Measurements from ENCODE around the gene A4GNT.
"Not testable (repeated sequence)": the region's sequence is repeated elsewhere in the genome, so short reads cannot be mapped to it uniquely, and the experiment has no call there.

Gene A4GNT

DNA sequence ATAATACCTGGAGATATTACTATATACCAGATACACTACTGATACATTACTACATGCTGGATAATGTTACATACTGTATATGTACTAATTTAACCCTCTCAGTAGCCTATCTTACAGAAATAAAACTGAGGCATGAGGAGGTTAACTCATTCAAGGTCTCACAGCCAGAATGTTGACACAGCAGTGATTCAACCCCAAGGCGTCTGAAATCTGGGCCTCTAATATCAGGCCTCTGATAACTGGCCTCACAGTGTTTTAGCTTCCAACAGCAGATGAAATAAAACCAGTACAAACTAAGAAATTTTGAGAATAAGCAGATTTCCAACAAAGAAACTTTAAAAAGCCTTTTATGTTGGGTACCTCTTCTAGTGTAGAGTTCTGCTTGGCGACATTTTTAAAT, 40.2 kb downstream of the A4GNT start:
- H3K4me3 ChIP-seq: no peak overlapping the region
- H3K9ac ChIP-seq (ENCODE audit: insufficient read length): no peak overlapping the region
- H3K9me3 ChIP-seq (ENCODE audit: low read depth, low read length): no peaks in the 10 kb centered on the region
- peaks cover 13% of the 10 kb centered on the region for H3K36me3 ChIP-seq (ENCODE audit: insufficient read depth, low read length)
- TF ChIP-seq EZH2 (IDR thresholded peaks at IDR 0.05) (no peak), POLR2AphosphoS5 (IDR thresholded peaks at IDR 0.05; ENCODE audit: borderline replicate concordance, low read depth, low read length) (no peak), FOXP2 (optimal IDR thresholded peaks at IDR 0.05; ENCODE audit: control extremely low read depth, extremely low read length, insufficient read depth) (no peak)
- no peak overlapping the region for H3K27ac ChIP-seq
- DNase-seq (ENCODE audit: low read depth, low spot score): no peak

DNA sequence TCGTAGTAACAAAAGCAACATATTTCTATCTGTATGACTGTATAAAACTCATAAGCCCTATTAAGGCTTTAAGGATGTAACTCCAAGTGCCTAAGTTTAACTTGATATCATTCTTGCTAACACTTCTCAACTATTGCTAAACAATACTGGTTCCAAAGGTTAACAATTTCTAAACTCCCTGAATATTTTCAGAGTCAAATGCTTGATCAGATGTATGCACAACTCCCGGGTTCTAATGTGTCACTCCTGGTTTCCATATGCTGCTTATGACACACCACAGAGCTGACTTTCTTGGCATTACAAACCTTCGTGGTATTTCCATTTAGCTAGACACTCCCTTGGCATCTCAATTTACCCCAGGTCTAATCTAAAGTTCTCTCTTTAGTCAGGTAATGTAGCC, 43.1 kb downstream of the A4GNT start:
- TF ChIP-seq FOXP2 (optimal IDR thresholded peaks at IDR 0.05; ENCODE audit: control extremely low read depth, extremely low read length, insufficient read depth) (no peak), POLR2AphosphoS5 (IDR thresholded peaks at IDR 0.05; ENCODE audit: borderline replicate concordance, low read depth, low read length) (no peak), EZH2 (IDR thresholded peaks at IDR 0.05) (no peak)
- DNase-seq (ENCODE audit: low read depth, low spot score): no peak
- Histone ChIP-seq H3K4me3 (no peak overlapping the region), H3K27ac (no peak overlapping the region), H3K36me3 (ENCODE audit: insufficient read depth, low read length) (peaks cover 28% of the 10 kb centered on the region), H3K9ac (ENCODE audit: insufficient read length) (no peak overlapping the region), H3K9me3 (ENCODE audit: low read depth, low read length) (no peaks in the 10 kb centered on the region)

DNA sequence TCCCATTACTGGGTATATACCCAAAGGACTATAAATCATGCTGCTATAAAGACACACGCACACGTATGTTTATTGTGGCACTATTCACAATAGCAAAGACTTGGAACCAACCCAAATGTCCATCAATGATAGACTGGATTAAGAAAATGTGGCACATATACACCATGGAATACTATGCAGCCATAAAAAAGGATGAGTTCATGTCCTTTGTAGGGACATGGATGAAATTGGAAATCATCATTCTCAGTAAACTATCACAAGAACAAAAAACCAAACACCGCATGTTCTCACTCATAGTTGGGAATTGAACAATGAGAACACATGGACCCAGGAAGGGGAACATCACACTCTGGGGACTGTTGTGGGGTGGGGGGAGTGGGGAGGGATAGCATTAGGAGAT, 46.4 kb downstream of the A4GNT start:
- H3K9ac ChIP-seq (ENCODE audit: insufficient read length); H3K27ac ChIP-seq; H3K4me3 ChIP-seq; DNase-seq (ENCODE audit: low read depth, low spot score); H3K9me3 ChIP-seq (ENCODE audit: low read depth, low read length): not testable (repeated sequence)
- peaks cover 28% of the 10 kb centered on the region for H3K36me3 ChIP-seq (ENCODE audit: insufficient read depth, low read length)

DNA sequence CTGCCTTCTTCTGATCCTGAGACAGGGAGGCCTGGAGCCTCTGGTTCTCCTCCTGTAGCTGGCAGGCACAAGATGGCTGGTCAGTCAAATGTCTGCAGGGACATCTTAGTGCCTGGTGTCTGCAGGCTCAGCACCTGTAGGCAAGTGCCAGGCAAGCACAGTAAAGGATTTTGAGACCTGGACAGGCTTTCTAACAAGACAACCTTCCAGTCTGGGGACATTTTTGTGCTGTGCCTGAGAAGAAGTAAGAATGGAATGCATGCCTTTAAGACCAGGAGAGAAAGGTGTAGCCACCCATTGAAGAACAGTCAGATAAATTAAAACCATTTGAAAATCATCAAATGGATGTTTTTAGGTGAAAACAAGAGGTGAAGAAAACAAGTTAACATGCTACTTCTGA, 48.0 kb downstream of the A4GNT start:
- no peak for TF ChIP-seq FOXP2 (optimal IDR thresholded peaks at IDR 0.05; ENCODE audit: control extremely low read depth, extremely low read length, insufficient read depth)
- TF ChIP-seq EZH2 (IDR thresholded peaks at IDR 0.05): no peak
- TF ChIP-seq POLR2AphosphoS5 (IDR thresholded peaks at IDR 0.05; ENCODE audit: borderline replicate concordance, low read depth, low read length): no peak
- no peak overlapping the region for H3K27ac ChIP-seq
- peaks cover 28% of the 10 kb centered on the region for H3K36me3 ChIP-seq (ENCODE audit: insufficient read depth, low read length)
- no peak for DNase-seq (ENCODE audit: low read depth, low spot score)
- no peak overlapping the region for H3K4me3 ChIP-seq
- H3K9ac ChIP-seq (ENCODE audit: insufficient read length): no peak overlapping the region
- H3K9me3 ChIP-seq (ENCODE audit: low read depth, low read length): no peaks in the 10 kb centered on the region

DNA sequence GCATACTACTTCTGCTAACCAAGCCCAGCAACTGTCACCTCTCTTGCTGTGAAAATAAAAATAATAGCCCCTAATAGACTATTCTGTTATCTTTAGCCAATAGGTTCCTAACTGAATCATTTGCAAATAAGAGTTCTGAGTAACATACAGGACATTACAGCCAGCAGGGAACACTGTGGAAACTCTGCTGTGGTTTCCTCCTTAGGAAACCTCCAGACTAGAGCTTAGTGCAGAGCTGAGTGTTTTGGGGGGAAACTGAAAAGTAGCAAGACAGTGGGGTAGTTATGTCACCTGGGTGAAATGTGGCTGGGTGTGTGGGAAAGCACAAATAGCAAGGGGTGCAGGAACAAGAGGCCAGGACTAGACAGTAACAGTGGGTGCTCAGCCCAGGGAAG, 49.2 kb downstream of the A4GNT start:
- H3K9ac ChIP-seq (ENCODE audit: insufficient read length): no peak overlapping the region
- TF ChIP-seq FOXP2 (optimal IDR thresholded peaks at IDR 0.05; ENCODE audit: control extremely low read depth, extremely low read length, insufficient read depth): no peak
- TF ChIP-seq EZH2 (IDR thresholded peaks at IDR 0.05): no peak
- TF ChIP-seq POLR2AphosphoS5 (IDR thresholded peaks at IDR 0.05; ENCODE audit: borderline replicate concordance, low read depth, low read length): no peak
- DNase-seq (ENCODE audit: low read depth, low spot score): no peak
- no peaks in the 10 kb centered on the region for H3K9me3 ChIP-seq (ENCODE audit: low read depth, low read length)
- H3K27ac ChIP-seq: no peak overlapping the region
- peaks cover 24% of the 10 kb centered on the region for H3K36me3 ChIP-seq (ENCODE audit: insufficient read depth, low read length)
- H3K4me3 ChIP-seq: no peak overlapping the region

DNA sequence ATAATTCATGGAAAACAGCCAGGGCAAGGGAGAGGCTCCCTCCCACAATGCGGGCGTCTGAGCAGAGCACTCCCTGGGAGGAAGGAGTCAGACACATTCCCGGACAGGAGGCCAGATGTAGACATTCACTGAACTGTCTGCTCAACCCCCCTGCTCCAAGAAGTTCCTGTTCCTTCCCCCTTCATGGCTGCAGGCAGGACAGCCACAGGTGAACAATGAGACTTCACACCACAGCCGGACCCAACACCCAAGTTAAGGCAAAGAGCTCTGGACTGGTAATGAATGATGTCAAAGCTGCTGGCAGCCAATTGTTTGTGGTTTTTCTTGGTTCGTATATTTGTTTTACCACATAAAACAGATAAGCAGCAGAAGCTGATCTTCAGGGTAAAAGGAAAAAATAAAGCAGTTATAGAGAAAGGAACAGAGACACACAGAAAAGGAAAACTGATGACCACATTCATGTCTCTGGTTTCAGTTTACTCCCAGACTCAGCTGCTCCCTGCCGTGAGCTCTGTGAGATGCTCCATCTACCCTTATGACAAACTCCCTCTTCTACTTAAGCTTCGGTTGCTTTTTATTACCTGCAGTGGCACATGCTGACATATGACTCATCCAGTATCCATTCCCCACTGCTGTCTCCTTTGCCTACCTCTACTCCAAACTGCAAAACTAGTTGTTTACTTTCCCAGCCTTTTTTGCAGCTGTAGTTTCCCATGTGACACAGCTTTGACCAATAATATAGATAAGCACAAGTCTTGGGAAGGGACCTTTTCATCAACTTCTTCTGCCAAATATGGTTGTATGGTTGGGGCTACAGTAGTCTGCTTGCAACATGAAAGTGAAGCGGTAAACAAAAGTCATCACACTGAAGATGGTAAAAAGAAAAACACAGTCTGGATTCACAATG, 49.9 kb downstream of the A4GNT start:
- Histone ChIP-seq H3K36me3 (ENCODE audit: insufficient read depth, low read length) (peaks cover 17% of the 10 kb centered on the region), H3K9me3 (ENCODE audit: low read depth, low read length) (no peaks in the 10 kb centered on the region), H3K27ac (no peak overlapping the region), H3K4me3 (no peak overlapping the region), H3K9ac (ENCODE audit: insufficient read length) (no peak overlapping the region)
- TF ChIP-seq EZH2 (IDR thresholded peaks at IDR 0.05): no peak
- no peak for TF ChIP-seq POLR2AphosphoS5 (IDR thresholded peaks at IDR 0.05; ENCODE audit: borderline replicate concordance, low read depth, low read length)
- TF ChIP-seq FOXP2 (optimal IDR thresholded peaks at IDR 0.05; ENCODE audit: control extremely low read depth, extremely low read length, insufficient read depth): no peak
- no peak for DNase-seq (ENCODE audit: low read depth, low spot score)

DNA sequence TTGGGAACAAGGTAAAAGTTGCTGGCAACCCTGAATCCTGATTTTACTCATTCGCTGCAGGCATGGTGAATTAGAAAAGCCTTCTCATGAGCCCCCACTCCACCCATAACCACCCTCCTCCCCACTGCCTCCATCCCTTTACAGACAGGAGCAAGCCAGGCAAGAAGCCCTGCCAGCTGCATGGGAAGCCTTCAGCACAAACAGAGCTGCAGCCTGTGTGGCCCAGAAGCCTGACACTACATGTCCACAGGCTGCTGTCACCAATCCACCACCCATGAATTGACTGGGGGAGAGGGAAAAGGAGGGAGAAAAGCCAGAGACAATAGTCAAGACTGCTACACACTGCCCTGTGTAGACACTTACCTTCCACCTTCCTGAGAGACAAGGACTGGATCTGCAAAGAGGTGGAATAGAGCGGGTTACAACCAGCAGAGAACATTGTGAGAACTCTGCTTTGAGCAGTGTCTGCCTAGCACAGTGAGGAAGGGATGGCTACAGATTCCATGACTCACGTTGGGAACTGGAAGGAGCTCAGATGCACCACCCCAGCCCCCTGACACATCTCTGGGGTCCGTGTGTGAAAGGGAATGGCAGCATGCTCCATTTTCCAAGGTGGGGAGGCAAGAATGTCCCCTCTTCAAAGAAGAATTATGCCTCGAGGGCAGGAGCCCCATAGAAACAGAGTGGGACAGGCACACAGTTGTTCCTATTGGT, 50.7 kb downstream of the A4GNT start:
- H3K9me3 ChIP-seq (ENCODE audit: low read depth, low read length): no peaks in the 10 kb centered on the region
- H3K4me3 ChIP-seq: no peak overlapping the region
- TF ChIP-seq POLR2AphosphoS5 (IDR thresholded peaks at IDR 0.05; ENCODE audit: borderline replicate concordance, low read depth, low read length): no peak
- TF ChIP-seq FOXP2 (optimal IDR thresholded peaks at IDR 0.05; ENCODE audit: control extremely low read depth, extremely low read length, insufficient read depth): no peak
- no peak for TF ChIP-seq EZH2 (IDR thresholded peaks at IDR 0.05)
- no peak overlapping the region for H3K27ac ChIP-seq
- H3K9ac ChIP-seq (ENCODE audit: insufficient read length): no peak overlapping the region
- no peak for DNase-seq (ENCODE audit: low read depth, low spot score)
- peaks cover 9% of the 10 kb centered on the region; the same call in 1 of the 2 replicates for H3K36me3 ChIP-seq (ENCODE audit: insufficient read depth, low read length)

DNA sequence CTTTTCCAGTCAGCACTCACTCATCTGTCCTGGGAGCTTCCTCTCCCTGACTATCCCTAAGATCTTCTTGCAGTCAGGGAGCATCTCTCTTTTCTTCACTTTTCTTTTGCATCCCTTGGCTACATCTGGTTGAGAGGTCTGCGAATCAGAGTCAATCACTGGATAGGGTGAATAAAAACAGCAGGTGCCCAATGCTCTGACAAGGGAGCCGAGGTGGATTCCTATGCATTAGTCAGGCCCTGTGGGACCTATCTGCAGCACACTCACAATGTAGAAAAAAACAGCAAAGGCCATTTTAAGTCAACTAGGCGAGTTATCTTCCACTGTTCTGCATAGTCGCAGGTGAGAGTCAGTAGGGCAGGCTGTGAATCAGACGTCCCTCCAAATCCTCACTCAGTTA, 52.3 kb downstream of the A4GNT start:
- Histone ChIP-seq H3K36me3 (ENCODE audit: insufficient read depth, low read length) (peaks cover 6% of the 10 kb centered on the region; the same call in 1 of the 2 replicates), H3K9me3 (ENCODE audit: low read depth, low read length) (no peaks in the 10 kb centered on the region), H3K9ac (ENCODE audit: insufficient read length) (no peak overlapping the region), H3K4me3 (no peak overlapping the region), H3K27ac (no peak overlapping the region)
- no peak for DNase-seq (ENCODE audit: low read depth, low spot score)
- TF ChIP-seq POLR2AphosphoS5 (IDR thresholded peaks at IDR 0.05; ENCODE audit: borderline replicate concordance, low read depth, low read length): no peak
